NOMO-1 treated with dmso at 0.1 percent for 144 hours (cell line): ENCODE data around the gene TEX13A.

ENCODE experiments used
- DNase-seq: peaks from one replicate; lab custom pipeline; 2025; ENCODE audit not compliant: unreplicated experiment; lab: John Stamatoyannopoulos, UW

TEX13A gene

GRCh38 chrX:105179644-105180043 lies 40.9 kb downstream of the TEX13A start:
- no peak for DNase-seq

DNA sequence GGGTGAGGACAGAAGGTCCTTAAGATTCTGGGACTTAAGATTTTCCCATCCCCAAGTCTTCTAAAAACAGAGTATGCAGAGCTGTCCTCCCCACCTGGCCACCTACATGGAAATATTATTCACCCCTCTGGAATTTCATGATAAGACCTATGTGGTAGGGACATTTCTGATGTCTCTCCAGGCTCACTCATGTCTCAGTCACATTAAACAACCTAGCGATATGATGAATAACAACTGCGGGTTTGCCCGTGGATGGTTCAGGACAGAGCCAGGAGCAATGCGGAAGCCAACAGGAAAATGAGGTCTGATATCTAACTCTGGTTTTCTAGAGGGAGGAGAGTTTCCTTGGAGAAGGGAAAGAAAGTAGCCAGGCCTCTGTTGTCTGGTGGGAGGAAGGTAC lies 47.4 kb downstream of the TEX13A start:
- no peak for DNase-seq
